Measurements from ENCODE around the gene FBXW2.

The FBXW2 gene

GRCh38 chr9:120740132-120740531 lies 53.1 kb downstream of the FBXW2 start:
- DNase-seq, result no peak

GRCh38 chr9:120737416-120738165 lies 55.6 kb downstream of the FBXW2 start:
- DNase-seq, result no peak

GRCh38 chr9:120736881-120737280 lies 56.3 kb downstream of the FBXW2 start:
- DNase-seq, result no peak

- no peak for DNase-seq
These were observed 57.6 kb downstream of the FBXW2 start for GRCh38 chr9:120735415-120736126.

GRCh38 chr9:120734607-120735410 lies 58.4 kb downstream of the FBXW2 start:
- no peak for DNase-seq

- no peak for DNase-seq
These were observed 60.0 kb downstream of the FBXW2 start for GRCh38 chr9:120733190-120733589.

- no peak for DNase-seq
These were observed 62.3 kb downstream of the FBXW2 start for GRCh38 chr9:120730654-120731514.

- DNase-seq, result no peak
These were observed 63.4 kb downstream of the FBXW2 start for GRCh38 chr9:120729791-120730241.

- no peak for DNase-seq
These were observed 66.7 kb downstream of the FBXW2 start for GRCh38 chr9:120726484-120726883.

- no peak for DNase-seq
These were observed 67.3 kb downstream of the FBXW2 start for GRCh38 chr9:120725907-120726306.

GRCh38 chr9:120724757-120725400 lies 68.3 kb downstream of the FBXW2 start:
- no peak for DNase-seq

GRCh38 chr9:120723565-120723964 lies 69.7 kb downstream of the FBXW2 start:
- no peak for DNase-seq

GRCh38 chr9:120720404-120720803 lies 72.8 kb downstream of the FBXW2 start:
- no peak for DNase-seq

GRCh38 chr9:120718316-120718715 lies 74.9 kb downstream of the FBXW2 start:
- no peak for DNase-seq

GRCh38 chr9:120717176-120717575 lies 76.0 kb downstream of the FBXW2 start:
- DNase-seq, result no peak

- DNase-seq, result no peak
These were observed 76.7 kb downstream of the FBXW2 start for GRCh38 chr9:120716483-120716882.

- DNase-seq, result no peak
These were observed 77.8 kb downstream of the FBXW2 start for GRCh38 chr9:120715389-120715924.

GRCh38 chr9:120714846-120715388 lies 78.3 kb downstream of the FBXW2 start:
- no peak for DNase-seq

- peak; percentile 85 for DNase-seq
These were observed 78.9 kb downstream of the FBXW2 start, which contains the start of gene MEGF9 for GRCh38 chr9:120714088-120714845. Gene MEGF9, minus strand, starts transcription at chr9:120714470. Its CDS starts 112 bp downstream, at chr9:120714358.
